PC-3 (cell line): ENCODE measurements around the gene DYRK3.

Experiments
- CTCF ChIP-seq: fragments of 300-600 bp; sonication (generic); conservative IDR thresholded peaks from 2 replicates; pipeline ENCODE4 v1.5.1; 2017; ENCODE audit warnings: antibody characterized with exemption, low read depth, mild to moderate bottlenecking, low read length
- EZH2phosphoT487 ChIP-seq: fragments of 300-600 bp; sonication (generic); IDR thresholded peaks from 2 replicates; pipeline ENCODE4 v1.6.1; 2018; ENCODE audit warnings: mild to moderate bottlenecking, antibody characterized with exemption, low read length, borderline replicate concordance

GRCh38 chr1:206696812-206697585 is 61.7 kb downstream of the DYRK3 start:
- TF ChIP-seq CTCF: no peak
- no peak for TF ChIP-seq EZH2phosphoT487
